ENCODE data around the gene CHMP3. TPM values are rescaled to one million over a fixed set of nuclear protein-coding genes. Genes with fewer than 3 reads are reported as not detected.
"Not testable (repeated sequence)": the region's sequence is repeated elsewhere in the genome, so short reads cannot be mapped to it uniquely, and the experiment has no call there.

Gene CHMP3
- total RNA-seq, 1 experiment from 2014 or later = 22.7 TPM

DNA sequence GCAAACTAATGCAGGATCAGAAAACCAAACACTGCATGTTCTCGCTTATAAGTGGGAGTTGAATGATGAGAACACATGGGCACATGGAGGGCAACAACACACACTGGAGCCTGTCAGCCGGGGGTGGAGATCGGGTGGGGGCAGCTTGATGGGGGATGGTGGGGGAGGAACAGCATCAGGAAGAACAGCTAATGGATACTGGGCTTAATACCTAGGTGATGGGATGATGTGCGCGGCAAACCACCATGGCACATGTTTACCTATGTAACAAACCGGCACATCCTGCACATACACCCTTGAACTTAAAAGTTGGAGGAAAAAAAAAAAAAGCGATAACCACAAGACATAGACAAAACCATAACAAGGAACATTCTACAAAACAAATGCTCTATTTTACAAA lies 10.4 kb downstream of the CHMP3 start:
- Mint-ChIP-seq H3K9me3 (peaks cover 31% of the 10 kb centered on the region), H3K27ac (no peak overlapping the region), H3K4me3 (no peak overlapping the region), H3K27me3 (ENCODE audit: low read depth) (no peaks in the 10 kb centered on the region; the same call in 1 of the 2 replicates), H3K4me1 (no peaks in the 10 kb centered on the region), H3K36me3 (peaks cover 39% of the 10 kb centered on the region)
- CTCF ChIA-PET = no interaction called here
- no peak for DNase-seq (ENCODE audit: low spot score)
- ATAC-seq = no peak
- TF ChIP-seq, protein P1, sequence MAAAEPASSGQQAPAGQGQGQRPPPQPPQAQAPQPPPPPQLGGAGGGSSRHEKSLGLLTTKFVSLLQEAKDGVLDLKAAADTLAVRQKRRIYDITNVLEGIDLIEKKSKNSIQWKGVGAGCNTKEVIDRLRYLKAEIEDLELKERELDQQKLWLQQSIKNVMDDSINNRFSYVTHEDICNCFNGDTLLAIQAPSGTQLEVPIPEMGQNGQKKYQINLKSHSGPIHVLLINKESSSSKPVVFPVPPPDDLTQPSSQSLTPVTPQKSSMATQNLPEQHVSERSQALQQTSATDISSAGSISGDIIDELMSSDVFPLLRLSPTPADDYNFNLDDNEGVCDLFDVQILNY (CRISPR knock-in tag; IDR thresholded peaks at IDR 0.05) = no peak
- TF ChIP-seq, protein P2, sequence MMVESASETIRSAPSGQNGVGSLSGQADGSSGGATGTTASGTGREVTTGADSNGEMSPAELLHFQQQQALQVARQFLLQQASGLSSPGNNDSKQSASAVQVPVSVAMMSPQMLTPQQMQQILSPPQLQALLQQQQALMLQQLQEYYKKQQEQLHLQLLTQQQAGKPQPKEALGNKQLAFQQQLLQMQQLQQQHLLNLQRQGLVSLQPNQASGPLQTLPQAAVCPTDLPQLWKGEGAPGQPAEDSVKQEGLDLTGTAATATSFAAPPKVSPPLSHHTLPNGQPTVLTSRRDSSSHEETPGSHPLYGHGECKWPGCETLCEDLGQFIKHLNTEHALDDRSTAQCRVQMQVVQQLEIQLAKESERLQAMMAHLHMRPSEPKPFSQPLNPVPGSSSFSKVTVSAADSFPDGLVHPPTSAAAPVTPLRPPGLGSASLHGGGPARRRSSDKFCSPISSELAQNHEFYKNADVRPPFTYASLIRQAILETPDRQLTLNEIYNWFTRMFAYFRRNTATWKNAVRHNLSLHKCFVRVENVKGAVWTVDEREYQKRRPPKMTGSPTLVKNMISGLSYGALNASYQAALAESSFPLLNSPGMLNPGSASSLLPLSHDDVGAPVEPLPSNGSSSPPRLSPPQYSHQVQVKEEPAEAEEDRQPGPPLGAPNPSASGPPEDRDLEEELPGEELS (CRISPR knock-in tag; IDR thresholded peaks at IDR 0.05) = no peak
- TF ChIP-seq, protein P3, sequence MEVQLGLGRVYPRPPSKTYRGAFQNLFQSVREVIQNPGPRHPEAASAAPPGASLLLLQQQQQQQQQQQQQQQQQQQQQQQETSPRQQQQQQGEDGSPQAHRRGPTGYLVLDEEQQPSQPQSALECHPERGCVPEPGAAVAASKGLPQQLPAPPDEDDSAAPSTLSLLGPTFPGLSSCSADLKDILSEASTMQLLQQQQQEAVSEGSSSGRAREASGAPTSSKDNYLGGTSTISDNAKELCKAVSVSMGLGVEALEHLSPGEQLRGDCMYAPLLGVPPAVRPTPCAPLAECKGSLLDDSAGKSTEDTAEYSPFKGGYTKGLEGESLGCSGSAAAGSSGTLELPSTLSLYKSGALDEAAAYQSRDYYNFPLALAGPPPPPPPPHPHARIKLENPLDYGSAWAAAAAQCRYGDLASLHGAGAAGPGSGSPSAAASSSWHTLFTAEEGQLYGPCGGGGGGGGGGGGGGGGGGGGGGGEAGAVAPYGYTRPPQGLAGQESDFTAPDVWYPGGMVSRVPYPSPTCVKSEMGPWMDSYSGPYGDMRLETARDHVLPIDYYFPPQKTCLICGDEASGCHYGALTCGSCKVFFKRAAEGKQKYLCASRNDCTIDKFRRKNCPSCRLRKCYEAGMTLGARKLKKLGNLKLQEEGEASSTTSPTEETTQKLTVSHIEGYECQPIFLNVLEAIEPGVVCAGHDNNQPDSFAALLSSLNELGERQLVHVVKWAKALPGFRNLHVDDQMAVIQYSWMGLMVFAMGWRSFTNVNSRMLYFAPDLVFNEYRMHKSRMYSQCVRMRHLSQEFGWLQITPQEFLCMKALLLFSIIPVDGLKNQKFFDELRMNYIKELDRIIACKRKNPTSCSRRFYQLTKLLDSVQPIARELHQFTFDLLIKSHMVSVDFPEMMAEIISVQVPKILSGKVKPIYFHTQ (CRISPR knock-in tag; IDR thresholded peaks at IDR 0.05) = no peak
- TF ChIP-seq, protein P4, sequence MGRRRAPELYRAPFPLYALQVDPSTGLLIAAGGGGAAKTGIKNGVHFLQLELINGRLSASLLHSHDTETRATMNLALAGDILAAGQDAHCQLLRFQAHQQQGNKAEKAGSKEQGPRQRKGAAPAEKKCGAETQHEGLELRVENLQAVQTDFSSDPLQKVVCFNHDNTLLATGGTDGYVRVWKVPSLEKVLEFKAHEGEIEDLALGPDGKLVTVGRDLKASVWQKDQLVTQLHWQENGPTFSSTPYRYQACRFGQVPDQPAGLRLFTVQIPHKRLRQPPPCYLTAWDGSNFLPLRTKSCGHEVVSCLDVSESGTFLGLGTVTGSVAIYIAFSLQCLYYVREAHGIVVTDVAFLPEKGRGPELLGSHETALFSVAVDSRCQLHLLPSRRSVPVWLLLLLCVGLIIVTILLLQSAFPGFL (CRISPR knock-in tag; IDR thresholded peaks at IDR 0.05; ENCODE audit: borderline replicate concordance) = no peak
- TF ChIP-seq EMX1 (CRISPR knock-in tag; IDR thresholded peaks at IDR 0.05) = no peak
- TF ChIP-seq NR2C2 (CRISPR knock-in tag; IDR thresholded peaks at IDR 0.05) = no peak
- TF ChIP-seq SMAD4 (CRISPR knock-in tag; IDR thresholded peaks at IDR 0.05) = no peak
- no peak for TF ChIP-seq KAT7 (CRISPR knock-in tag; IDR thresholded peaks at IDR 0.05; ENCODE audit: borderline replicate concordance)
- TF ChIP-seq FOXJ3 (CRISPR knock-in tag; IDR thresholded peaks at IDR 0.05; ENCODE audit: borderline replicate concordance) = no peak
- TF ChIP-seq ZNF396 (CRISPR knock-in tag; IDR thresholded peaks at IDR 0.05; ENCODE audit: borderline replicate concordance) = no peak
- no peak for TF ChIP-seq GTF2I (CRISPR knock-in tag; conservative IDR thresholded peaks at IDR 0.05)
- TF ChIP-seq ESRRA (CRISPR knock-in tag; IDR thresholded peaks at IDR 0.05; ENCODE audit: borderline replicate concordance) = no peak
- TF ChIP-seq ZNF121 (CRISPR knock-in tag; IDR thresholded peaks at IDR 0.05) = no peak
- TF ChIP-seq, protein P5, sequence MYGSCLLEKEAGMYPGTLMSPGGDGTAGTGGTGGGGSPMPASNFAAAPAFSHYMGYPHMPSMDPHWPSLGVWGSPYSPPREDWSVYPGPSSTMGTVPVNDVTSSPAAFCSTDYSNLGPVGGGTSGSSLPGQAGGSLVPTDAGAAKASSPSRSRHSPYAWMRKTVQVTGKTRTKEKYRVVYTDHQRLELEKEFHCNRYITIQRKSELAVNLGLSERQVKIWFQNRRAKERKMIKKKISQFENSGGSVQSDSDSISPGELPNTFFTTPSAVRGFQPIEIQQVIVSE (CRISPR knock-in tag; IDR thresholded peaks at IDR 0.05; ENCODE audit: borderline replicate concordance) = no peak
- no peak for TF ChIP-seq SP1 (CRISPR knock-in tag; conservative IDR thresholded peaks at IDR 0.05)
- TF ChIP-seq, protein P6, sequence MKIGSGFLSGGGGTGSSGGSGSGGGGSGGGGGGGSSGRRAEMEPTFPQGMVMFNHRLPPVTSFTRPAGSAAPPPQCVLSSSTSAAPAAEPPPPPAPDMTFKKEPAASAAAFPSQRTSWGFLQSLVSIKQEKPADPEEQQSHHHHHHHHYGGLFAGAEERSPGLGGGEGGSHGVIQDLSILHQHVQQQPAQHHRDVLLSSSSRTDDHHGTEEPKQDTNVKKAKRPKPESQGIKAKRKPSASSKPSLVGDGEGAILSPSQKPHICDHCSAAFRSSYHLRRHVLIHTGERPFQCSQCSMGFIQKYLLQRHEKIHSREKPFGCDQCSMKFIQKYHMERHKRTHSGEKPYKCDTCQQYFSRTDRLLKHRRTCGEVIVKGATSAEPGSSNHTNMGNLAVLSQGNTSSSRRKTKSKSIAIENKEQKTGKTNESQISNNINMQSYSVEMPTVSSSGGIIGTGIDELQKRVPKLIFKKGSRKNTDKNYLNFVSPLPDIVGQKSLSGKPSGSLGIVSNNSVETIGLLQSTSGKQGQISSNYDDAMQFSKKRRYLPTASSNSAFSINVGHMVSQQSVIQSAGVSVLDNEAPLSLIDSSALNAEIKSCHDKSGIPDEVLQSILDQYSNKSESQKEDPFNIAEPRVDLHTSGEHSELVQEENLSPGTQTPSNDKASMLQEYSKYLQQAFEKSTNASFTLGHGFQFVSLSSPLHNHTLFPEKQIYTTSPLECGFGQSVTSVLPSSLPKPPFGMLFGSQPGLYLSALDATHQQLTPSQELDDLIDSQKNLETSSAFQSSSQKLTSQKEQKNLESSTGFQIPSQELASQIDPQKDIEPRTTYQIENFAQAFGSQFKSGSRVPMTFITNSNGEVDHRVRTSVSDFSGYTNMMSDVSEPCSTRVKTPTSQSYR (CRISPR knock-in tag; IDR thresholded peaks at IDR 0.05) = no peak
- TF ChIP-seq, protein P7, sequence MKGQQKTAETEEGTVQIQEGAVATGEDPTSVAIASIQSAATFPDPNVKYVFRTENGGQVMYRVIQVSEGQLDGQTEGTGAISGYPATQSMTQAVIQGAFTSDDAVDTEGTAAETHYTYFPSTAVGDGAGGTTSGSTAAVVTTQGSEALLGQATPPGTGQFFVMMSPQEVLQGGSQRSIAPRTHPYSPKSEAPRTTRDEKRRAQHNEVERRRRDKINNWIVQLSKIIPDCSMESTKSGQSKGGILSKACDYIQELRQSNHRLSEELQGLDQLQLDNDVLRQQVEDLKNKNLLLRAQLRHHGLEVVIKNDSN (CRISPR knock-in tag; IDR thresholded peaks at IDR 0.05) = no peak
- TF ChIP-seq ZNF416 (CRISPR knock-in tag; IDR thresholded peaks at IDR 0.05) = no peak
- no peak for TF ChIP-seq ZNF219 (CRISPR knock-in tag; IDR thresholded peaks at IDR 0.05; ENCODE audit: borderline replicate concordance)
- POLR2A ChIA-PET = no interaction called here

DNA sequence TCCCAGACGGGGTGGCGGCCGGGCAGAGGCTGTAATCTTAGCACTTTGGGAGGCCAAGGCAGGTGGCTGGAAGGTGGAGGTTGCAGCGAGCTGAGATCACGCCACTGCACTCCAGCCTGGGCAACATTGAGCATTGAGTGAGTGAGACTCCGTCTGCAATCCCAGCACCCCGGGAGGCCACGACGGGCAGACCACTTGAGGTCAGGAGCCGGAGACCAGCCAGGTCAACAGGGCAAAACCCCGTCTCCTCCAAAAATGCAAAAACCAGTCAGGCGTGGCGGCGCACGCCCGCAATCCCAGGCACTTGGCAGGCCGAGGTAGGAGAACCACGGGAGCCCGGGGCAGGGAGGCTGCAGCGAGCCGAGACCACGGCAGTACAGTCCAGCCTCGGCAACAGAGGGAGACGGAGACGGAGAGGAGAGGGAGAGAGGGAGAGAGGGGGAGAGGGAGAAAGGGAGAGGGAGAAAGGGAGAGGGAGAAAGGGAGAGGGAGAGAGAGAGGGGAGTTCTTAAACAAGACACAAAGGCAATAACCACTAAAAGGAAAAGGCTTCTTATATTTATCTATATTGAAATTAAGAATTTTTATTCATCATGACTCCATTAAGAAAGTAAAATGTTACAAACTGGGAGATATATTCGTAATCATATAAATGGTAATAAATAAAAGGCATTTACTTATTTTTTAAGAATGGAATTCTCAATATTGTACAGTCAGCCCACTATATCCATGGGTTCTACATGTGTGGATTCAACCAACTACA lies 13.1 kb downstream of the CHMP3 start:
- H3K4me1 Mint-ChIP-seq, CTCF ChIA-PET: not testable (repeated sequence)
- peaks cover 61% of the 10 kb centered on the region for H3K36me3 Mint-ChIP-seq

DNA sequence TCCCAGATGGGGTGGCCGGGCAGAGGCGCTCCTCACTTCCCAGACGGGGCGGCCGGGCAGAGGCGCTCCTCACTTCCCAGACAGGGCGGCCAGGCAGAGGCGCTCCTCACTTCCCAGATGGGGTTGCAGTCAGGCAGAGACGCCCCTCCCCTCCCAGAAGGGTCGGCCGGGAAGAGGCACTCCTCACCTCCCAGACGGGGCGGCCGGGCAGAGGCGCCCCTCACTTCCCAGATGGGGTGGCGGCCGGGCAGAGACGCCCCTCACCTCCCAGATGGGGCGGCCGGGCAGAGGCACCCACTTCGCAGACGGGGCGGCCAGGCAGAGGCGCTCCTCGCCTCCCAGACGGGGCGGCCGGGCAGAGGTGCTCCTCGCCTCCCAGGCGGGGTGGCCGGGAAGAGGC lies 13.8 kb downstream of the CHMP3 start:
- H3K27ac Mint-ChIP-seq; H3K4me3 Mint-ChIP-seq; CTCF ChIA-PET; POLR2A ChIA-PET; ATAC-seq; DNase-seq (ENCODE audit: low spot score); H3K27me3 Mint-ChIP-seq (ENCODE audit: low read depth); H3K4me1 Mint-ChIP-seq: not testable (repeated sequence)
- Mint-ChIP-seq H3K9me3 (peaks cover 43% of the 10 kb centered on the region), H3K36me3 (peaks cover 61% of the 10 kb centered on the region)

More for the DNA sequence above, 13.1 kb downstream of the CHMP3 start:
- H3K4me3 Mint-ChIP-seq; ATAC-seq; DNase-seq (ENCODE audit: low spot score); H3K27ac Mint-ChIP-seq; H3K27me3 Mint-ChIP-seq (ENCODE audit: low read depth); POLR2A ChIA-PET: not testable (repeated sequence)
- H3K9me3 Mint-ChIP-seq = peaks cover 43% of the 10 kb centered on the region
